Measurements from ENCODE around the gene FRYL.
"Not testable (repeated sequence)": the region's sequence is repeated elsewhere in the genome, so short reads cannot be mapped to it uniquely, and the experiment has no call there.

Gene FRYL

DNA sequence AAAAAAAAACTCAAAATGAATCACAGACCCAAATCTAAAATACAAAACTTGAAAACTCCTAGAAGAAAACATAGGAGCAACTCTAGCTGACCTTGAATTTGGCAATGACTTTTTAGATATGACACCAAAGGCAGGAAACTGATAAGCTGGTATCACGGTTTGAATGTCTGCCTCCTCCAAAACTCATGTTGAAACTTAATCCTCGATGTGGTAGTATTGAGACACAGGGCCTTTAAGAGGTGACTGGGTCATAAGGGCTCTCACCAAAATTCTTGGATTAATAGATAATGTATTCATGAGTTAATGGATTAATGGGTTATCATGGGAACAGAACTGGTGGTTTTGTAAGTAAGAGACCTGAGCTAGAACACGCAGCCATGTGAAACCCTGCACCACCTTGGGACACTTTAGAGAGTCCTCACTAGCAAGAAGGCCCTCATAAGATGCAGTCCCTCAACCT, 40.5 kb downstream of the FRYL start:
- TF ChIP-seq, protein P1, sequence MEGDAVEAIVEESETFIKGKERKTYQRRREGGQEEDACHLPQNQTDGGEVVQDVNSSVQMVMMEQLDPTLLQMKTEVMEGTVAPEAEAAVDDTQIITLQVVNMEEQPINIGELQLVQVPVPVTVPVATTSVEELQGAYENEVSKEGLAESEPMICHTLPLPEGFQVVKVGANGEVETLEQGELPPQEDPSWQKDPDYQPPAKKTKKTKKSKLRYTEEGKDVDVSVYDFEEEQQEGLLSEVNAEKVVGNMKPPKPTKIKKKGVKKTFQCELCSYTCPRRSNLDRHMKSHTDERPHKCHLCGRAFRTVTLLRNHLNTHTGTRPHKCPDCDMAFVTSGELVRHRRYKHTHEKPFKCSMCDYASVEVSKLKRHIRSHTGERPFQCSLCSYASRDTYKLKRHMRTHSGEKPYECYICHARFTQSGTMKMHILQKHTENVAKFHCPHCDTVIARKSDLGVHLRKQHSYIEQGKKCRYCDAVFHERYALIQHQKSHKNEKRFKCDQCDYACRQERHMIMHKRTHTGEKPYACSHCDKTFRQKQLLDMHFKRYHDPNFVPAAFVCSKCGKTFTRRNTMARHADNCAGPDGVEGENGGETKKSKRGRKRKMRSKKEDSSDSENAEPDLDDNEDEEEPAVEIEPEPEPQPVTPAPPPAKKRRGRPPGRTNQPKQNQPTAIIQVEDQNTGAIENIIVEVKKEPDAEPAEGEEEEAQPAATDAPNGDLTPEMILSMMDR (IDR thresholded peaks at IDR 0.05; ENCODE audit: low read depth, low read length) = no peak
- no peak for DNase-seq (ENCODE audit: extremely low read depth, low read depth)

DNA sequence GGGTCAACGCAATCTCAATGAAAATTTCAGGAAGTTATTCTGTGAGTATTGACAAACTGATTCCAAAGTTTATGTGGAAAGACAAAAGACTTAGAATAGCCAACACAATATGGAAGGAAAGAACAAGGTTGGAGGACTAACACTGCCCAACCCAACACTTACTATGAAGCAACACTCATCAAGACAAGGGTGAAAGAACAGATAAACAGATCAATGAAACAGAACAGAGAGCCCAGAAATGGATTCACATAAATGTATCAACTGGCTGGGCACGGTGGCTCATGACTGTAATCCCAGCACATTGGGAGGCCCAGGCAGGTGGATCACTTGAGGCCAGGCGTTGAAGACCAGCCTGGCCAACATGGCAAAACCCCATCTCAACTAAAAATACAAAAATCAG, 41.2 kb downstream of the FRYL start:
- TF ChIP-seq, protein P1 (IDR thresholded peaks at IDR 0.05; ENCODE audit: low read depth, low read length) = no peak
- DNase-seq (ENCODE audit: extremely low read depth, low read depth) = no peak

DNA sequence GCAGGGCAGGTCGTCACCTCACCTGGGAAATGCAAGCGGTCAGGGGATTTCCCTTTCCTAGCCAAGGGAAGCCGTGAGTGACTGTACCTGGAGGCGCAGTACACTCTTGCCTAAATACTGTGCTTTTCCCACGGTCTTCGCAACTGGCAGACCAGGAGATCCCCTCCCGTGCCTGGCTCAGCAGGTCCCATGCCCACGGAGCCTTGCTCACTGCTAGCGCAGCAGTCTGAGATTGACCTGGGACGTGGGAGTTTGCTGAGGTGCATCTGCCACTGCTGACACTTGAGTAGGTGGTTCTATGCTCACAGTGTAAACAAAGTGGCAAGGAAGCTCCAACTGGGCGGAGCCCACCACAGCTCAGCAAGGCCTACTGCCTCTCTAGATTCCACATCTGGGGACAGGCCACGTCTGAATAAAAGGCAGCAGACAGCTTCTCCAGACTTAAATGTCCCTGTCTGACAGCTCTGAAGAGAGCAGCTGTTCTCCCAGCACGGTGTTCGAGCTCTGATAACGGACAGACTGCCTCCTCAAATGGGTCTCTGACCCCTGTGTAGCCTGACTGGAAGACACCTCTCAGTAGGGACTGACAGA, 51.1 kb downstream of the FRYL start:
- DNase-seq (ENCODE audit: extremely low read depth, low read depth) = not testable (repeated sequence)

GRCh38 chr4:48727666-48728459, 52.2 kb downstream of the FRYL start:
- DNase-seq (ENCODE audit: extremely low read depth, low read depth) = no peak
- TF ChIP-seq, protein P1 (IDR thresholded peaks at IDR 0.05; ENCODE audit: low read depth, low read length) = no peak

DNA sequence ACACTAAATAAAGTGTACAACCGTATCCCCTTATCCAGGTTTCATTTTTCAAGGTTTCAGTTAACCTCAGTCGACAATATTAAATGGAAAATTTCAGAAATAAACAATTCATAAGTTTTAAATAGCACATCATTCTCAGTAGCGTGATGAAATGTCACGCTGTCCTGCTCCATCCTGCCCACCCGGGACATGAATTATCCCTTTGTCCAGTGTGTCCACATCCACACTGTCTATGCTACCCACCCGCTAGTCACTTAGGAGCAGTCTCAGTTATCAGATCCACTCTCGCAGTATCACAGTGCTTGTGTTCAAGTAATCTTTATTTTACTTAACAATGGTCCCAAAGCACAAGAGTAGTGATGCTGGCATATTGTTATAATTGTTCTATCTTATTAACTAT, 54.7 kb downstream of the FRYL start:
- TF ChIP-seq, protein P1 (IDR thresholded peaks at IDR 0.05; ENCODE audit: low read depth, low read length) = no peak
- DNase-seq (ENCODE audit: extremely low read depth, low read depth) = no peak

DNA sequence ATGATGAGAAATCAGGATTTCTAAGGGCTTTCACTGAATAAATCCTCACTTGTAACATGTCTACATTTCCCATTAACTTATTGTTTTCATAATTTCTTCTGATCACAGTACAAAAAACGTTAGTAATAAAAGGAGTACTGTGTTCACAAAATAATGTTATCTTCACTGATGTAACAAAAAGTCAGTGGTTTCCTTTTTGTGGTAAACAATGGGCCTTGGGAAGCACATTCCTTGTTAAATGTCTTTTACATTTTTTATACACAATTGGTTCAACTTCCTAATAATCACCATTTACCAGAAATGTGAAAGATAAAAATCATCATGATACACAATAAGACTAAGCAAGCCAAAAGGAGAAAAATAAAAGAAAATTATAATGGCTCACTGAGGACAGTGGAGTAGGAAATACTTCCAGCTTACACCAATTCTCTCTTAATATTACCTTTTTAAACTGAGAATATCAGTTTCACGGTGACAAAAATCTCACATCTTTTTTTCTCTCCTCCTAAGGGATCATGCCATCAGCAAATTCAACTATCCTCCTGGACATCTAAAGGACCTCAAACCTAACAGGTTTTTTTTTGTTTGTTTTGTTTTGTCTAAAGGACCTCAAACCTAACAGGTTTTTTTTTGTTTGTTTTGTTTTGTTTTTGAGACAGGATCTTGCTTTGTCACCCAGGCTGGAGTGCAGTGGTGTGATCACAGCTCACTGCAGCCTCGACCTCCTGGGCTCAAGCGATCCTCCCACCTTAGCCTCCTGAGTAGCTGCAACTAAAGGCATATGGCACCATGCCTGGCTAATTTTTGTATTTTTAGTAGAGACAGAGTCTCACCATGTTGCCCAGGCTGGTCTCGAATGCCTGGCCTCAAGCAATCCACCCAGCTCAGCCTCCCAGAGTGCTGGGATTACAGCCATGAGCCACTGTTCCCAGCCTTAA, 57.3 kb downstream of the FRYL start:
- no peak for DNase-seq (ENCODE audit: extremely low read depth, low read depth)
- TF ChIP-seq, protein P1 (IDR thresholded peaks at IDR 0.05; ENCODE audit: low read depth, low read length) = no peak

DNA sequence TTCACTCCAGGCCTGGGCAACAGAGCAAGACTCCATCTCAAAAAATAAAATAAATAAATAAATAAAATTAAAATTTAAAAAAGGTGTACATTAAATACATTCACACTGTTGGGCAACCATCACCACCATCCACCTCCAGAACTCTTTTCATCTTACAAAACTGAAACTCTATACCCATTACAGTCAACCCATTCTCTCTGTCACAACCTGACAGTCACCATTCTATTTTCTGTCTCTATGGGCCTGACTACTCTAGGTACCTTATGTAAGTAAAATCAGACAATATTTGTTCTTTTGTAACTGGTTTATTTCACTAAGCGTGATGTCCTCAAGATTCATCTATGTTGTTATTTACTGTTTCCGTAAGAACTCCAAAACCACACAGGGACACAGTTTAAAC, 59.6 kb downstream of the FRYL start:
- DNase-seq (ENCODE audit: extremely low read depth, low read depth) = no peak
- TF ChIP-seq, protein P1 (IDR thresholded peaks at IDR 0.05; ENCODE audit: low read depth, low read length) = no peak

Measured in AG09319 (cell line).